HG03064 (cell line): ENCODE results near the gene C2orf81.
A peak's percentile ranks its signal among the peaks of the same experiment; 100 is the strongest.

Source experiments
- ATAC-seq: cut with Tn5 transposase; IDR thresholded peaks from one replicate; pipeline ENCODE4 v1.9.1; 2021; ENCODE audit warnings: low read depth; ENCODE audit not compliant: unreplicated experiment

Gene C2orf81

DNA sequence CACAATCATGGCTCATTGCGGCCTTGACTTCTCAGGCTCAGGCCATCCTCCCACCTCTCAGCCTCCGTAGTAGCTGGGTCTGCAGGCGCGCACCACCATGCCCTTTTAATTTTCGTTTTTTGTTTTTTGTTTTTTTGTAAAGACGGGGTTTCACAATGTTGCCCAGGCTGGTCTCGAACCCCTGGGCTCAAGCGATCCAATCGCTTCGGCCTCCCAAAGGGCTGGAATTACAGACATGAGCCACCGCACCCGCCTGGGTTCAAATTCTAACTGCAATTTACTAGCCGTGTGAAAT lies 29.0 kb downstream of the C2orf81 start:
- ATAC-seq, result no peak

DNA sequence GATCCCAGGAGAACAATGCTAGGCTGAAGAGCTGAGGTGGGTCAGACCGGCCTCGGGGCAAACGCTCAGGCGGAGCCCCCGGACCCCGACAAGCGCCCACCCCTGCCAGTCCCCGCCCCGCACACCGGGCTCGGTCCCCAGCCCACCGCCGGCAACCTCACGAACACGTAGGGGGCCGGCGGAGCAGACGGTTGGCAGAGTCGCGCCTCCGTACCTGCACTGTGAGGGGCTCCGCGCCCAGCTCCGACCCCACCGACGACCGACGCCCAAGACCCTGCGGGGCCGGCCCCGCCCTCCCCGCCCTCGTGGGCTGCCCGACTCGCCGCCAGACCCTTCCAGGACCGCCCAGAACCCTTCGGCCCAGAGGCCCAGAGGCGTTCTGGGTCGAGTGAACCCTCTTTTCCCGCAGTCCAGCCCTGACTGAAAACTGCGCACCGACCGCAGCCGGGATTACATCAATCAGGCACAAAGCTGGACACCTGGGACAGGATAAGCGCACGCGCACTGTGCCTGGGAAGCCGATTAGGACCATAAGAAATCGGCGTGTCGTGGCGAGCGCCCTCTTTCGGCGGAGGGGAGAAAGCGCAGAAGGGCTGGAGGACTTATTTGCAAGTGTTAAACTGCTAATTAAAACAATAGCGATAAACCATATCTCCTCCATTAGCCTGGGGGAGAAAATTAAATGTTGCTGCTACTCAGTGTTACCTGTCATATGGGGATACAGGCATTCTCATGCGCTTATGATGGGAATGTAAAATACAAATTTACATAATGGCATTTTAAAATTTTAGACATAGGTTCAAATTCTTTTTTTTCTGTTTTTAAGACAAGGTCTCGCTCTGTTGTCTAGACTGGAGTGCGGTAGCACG lies 29.6 kb downstream of the C2orf81 start:
- ATAC-seq, result peak; percentile 64

DNA sequence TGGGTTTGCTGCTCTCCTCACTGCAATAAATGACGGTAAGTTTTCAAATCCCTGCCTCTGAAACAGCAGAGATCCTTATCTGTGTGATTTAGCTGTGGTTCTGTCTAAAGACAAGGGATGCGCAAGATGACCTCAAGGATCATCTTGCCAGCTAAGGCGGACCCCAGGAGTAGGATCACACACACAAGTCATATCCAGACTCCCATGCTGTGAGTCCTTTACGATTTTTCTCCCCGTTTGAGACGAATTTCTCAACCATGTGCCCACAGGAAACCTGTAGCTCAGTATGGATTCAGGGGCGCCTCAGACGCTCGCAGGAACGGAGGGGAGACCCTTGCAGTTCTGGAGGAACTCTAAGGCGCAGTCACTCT lies 30.2 kb downstream of the C2orf81 start:
- ATAC-seq, result no peak

DNA sequence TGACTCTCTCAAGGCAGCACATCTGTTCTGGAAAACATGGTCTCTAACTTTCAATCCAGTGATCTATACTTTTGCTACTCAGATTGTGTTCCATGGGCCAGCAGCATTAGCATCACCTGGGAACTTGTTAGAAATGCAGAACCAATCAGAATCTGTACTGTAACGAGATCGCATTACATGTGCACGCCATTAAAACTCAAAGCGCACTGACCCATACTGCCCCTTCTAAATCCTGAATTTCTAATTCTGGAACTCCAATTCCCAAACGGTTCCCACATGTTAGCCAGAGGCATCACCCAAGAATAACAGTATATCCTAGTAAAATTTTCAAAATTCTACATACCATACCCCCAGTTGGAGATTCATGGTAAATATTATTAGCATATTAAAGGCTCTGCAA lies 30.8 kb downstream of the C2orf81 start:
- no peak for ATAC-seq

DNA sequence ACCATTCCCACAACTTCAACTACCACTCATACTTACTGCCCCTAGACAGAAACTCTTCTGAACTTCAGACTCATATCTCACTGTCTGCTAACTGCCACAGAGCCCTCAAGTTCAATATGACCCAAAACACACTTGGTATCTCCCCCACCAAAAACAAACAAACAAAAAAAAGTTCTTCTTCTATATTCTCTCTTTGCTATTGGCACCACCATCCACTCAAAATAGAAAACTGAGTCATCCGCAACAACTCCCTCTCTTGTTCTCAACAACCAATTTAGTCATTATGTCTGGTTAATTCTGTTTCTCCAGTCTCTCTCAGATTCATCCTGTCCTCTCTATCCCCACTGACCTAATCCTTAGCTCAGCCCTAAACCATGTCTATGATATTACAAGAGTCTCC lies 34.1 kb downstream of the C2orf81 start:
- no peak for ATAC-seq

DNA sequence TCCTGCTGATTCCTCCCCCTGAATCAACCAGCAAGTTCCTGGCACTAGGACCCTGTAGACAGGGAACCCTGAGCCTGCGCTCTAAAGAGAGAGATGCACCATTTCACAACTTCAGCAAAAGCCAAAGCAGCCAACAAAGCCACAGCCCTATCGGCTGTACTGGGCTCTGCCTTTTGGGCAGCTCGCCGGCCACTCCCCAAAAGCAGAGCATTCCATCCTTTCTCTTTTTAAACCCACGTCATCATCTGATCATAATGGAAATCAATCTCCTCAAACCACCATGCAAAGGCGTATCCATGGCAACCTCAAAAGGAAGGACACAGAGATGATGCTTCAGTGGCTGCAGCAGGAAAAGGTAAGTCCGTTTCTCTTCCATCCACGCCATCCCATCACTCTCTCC lies 36.0 kb downstream of the C2orf81 start:
- ATAC-seq, result no peak

DNA sequence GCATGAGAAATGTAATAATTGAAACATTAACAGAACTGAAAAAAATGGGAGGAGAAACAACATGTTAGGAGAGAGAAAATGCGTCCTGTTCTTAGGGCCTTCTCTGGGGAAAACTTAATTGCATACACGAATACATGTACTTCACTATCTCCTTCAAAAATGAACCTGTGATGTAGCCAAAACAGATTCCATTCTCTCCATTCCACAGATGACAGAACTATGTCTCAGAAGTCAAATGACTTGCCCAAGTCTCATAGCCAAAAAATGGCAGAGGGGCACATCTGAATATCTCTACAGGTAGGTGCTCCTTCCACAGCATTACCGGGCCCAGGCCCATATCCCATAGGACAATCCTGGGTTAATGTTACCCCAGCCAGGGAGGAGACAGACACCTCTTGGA lies 37.4 kb downstream of the C2orf81 start:
- ATAC-seq, result no peak

DNA sequence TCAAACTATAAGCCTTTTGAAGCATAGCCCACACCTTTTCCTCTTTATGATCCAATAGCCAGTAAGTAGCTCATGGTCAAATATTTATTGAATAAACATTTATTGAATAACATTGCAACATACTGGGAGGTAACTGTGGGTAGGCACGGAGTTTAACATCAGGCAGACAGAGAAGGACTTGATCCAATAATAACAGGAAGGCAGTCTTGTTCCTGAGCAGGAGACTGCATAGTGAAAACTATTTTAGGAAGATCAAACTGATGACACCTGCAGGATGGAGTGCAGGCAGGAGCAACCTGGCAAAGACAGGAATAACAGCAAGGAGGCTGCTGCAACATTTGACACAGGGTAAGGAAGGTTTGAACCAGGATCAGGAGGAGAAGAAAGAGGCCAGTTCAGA lies 38.2 kb downstream of the C2orf81 start:
- ATAC-seq, result no peak

DNA sequence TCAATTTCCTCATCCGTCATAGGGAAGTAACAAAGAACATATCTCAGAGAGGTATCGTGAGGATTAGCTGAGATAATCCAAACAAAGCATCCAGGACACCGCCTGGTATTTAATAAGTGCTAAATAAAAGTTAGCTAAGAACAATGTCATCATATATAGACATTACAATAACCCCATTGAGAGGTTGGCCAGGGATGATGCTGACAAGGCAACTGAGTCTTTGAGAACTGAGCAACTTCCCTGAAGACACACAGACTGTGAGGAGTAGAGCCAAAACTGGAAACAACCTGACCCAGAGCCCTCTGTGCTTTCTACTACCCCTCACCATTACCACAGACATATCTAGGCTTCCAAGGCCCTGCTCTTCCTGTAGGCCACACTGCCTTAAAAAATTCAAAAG lies 39.7 kb downstream of the C2orf81 start:
- ATAC-seq, result no peak

DNA sequence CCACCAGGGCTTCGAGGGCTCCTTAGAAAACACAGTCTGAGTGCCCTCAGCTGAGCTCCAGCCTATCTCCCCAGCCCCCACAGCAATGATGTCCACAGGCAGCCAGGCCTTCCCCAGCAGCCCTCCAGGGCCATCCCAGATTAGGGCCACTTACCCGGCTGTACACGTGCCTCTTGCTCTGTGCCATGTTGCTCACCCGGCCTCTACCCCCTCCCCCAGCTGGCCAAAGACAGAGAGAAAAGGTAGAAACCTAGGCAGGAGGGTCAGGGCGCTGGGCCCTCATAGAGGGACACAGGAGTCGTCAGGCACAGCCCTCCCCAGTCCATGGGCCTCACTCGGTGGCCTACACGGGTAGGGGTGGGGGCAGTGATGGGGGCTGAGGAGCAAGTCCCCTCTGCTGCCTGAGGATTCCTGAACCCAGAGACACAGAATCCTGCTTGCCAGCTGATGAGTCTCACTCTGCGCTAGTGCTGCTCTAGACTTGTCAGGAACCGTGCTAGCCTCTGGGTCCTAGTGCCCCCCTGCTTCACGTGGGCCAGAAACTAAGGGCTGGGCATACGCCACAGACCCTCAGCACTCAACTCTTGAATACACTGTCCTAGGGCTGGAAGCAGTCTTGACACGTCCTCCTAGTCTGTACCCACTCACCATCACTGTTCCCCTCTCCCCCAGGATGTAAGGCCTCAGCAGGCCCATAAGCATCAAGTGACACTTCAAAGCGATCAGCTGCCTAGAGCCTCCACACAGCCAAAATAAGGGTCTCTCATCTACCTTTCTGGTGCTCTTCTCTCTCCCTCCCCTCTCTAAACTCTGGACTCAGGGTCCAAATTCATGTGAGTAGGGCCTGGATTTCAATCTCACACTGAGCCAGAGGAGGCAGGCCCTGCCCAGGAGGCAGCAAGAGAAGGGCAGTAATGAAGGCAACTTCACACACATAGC lies 41.3 kb downstream of the C2orf81 start, which contains the start of gene DCTN1:
Gene DCTN1, minus strand, starts transcription at position 461 of the 939 bp plus-strand sequence. Its CDS starts 274 bp downstream, at position 187.
- ATAC-seq, result no peak

DNA sequence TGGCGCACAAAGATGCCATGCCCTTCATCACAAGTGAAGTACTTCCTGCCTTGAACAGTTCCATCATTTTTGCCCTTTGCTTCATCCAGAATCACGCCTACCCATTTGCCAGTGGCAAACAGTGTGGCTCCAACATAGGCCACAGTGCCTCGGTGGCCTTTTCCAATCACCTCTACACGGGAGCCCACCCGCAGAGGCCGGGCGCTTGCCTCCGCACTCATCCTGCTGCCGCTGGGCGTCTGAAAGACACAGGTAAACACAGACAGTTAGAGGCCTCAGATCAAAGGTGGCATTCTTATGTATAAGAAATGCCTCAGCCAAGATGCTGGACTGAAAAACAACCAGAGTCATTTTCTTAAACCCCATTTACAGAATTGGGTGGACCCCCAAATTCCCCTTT lies 43.4 kb downstream of the C2orf81 start:
- ATAC-seq, result no peak

DNA sequence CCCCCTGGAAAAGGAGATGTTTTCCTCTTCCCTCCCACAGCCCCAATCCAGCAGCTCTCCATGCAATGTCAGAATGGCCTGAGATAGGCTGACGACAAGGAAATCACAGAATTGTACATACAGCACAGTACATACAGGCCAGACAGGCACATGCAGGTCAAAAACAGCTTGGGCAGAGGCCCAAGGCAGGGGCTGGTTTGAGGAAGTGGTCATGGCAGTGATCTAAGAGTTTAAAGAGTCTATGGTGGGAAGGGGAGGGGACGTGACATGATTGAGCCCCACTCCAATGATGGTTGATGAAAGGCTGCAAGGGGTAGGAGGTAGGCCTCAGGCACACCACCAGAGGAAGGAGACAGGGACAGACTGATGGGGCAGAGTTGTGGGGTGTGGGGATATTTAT lies 45.6 kb downstream of the C2orf81 start:
- no peak for ATAC-seq

DNA sequence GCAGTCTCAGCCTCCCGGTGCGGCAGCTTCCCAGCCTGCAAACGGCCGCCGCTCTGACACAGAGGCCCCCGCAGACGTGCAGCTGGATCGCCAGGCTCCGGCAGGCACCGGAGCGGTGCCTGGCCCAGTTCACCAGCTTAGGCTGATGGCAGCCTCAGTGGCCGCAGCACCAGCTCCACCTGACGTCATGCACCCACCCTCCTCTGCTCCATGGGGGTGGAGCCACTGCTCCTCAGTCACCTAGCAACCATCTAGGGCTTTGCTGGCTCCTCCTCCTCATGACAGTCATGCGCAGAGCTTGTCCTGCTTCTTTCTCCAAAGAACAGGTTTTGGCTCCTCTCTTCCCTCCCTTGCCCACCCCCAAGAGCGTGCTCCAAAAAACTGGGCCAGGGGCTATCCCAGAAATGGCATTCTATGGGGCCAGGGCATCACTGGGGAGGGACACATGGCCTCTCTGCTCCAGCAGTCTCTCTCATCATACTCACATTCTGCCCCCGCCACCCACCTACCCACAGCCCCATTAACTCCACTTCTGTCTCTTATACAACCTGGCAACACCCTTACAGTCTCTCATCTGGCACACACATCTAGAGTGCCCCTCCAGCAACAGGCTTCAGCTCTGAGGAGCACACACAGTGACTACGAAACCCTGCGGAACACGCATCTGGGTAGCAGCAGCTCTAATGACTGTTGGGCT lies 46.8 kb downstream of the C2orf81 start:
- ATAC-seq, result no peak

DNA sequence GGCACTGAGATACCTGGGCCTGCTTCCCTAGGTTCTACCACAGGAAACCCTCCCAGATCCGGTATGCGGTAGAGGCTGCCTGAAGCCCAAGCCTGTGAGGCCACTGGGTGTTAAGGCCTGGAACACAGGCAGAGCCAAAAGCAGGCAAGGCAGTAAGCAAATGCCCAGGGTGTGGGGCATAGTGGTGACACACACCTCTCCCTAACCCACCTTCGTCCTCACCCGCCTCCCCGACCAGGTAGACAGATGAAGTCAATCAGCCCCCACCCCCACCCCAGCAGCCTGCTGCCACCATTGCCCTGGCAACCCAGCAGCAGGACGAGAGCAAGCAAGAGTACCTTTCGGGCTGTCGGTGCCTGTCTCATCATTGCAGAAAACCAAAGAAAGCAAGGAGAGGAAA lies 47.4 kb downstream of the C2orf81 start:
- ATAC-seq, result no peak

DNA sequence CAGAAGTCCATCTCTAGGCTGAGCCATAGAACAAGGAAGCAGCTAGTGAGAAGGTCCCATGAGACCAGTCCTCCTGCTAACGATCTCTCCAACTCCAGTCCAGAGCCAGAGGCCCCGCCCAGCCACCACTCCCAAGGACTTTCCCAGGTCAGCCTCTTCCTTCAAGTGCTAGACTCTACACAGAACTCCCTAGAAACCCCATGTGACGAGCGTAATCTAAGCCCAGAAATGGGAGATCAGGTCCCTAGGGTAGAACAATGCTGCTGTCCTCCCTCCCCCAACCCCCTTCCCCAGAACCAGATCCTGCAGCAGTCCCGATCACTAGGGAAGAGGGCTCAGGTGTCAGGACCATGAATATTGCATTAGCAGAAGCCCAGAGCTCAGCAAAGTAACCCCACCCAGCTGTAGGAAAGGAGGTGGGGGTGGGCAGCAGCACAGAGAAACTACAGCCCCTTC lies 48.2 kb downstream of the C2orf81 start:
- ATAC-seq, result no peak

DNA sequence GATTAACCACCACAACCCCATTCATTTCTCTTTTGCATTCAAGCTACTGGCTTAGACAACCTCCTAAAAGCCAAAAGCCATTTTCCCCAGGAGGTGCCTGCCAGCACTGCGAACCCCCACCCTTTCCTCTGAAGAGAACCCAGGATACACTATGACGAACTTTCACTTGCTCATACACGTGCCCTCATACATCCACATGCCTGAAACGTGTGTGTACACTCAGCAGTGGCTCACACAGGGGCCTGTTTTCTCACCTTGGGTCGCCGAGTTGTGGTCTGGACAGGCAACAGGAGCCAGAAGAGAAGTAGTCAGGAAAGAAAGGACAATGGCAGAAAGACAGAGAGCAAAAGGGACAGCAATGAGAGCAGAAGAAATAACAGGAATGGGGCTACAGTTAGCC lies 48.7 kb downstream of the C2orf81 start:
- ATAC-seq, result no peak

DNA sequence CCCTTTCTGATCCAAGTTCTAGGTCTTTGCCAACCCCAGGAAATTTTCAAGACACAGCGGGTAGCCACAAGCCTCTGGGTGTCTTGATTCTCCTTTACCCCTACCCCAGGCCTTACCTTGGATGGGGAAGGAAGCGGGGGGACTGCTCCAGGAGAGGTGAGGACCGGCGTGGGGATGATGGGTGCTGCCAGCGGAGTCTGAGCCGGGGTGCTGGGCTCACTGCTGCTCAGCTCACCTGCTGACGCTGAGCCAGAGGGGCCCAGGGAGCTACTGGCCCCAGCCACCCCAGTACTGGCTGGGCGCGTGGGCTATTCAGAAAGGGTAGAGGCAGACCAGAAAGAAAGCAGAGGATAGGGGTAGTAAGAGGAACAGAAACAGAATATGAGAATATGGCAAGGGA lies 50.0 kb downstream of the C2orf81 start:
- ATAC-seq, result no peak

DNA sequence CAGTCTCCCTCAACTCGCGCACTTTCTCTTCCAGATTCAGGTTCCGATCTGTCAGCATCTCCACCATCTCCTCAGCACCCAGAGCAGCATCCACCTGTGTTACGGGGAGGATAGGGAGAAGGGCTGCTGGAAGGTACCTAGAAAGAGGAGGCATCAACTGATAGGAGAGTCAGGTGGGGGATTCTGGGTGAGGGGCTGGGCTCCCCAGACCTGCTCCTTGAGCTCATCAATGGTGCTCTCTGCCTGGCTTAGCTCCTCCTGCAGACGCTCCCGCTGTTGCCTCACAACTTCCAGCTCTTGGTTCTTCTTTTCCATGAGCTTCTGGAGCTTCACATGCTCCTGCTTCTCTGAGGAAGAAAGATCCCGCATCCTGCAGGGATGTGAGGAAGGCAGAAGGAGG lies 51.4 kb downstream of the C2orf81 start:
- no peak for ATAC-seq

DNA sequence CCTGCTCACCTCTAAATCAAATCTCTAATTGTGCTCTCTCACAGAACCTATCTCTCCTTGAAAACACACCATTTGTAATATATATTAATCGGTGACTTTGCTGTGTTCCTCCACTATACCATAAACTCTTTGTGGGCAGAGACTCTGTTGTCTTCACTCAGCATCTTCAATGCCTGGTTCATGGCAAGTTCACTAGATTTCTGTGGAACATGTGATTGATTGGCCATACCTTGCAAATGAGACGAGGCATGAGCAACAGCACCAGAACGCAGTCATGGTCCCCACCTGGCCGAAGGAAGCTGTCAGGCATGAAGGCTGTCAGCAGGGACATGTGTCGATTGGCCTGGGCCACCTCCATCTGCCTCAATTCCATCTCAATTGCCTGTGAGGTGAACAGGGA lies 52.9 kb downstream of the C2orf81 start:
- no peak for ATAC-seq

DNA sequence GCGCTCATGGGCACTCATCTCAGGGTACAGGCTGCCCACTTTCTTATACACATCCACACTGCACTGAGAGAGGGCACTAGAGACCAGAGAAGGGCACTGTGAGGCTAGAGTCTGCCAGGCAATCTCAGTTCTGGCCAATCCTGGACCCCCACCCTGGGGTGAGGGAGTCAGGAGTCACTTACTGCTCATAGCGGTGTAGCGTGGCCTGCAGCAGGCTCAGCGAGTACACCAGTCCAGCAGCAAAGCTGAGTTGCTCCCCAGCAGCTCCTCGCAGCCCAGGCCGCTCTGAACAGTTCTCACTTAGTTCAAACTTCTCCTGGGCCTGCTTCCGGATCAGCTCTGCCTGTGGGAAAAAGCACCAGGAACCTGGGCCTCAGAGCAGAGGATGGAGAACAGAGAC lies 53.6 kb downstream of the C2orf81 start:
- ATAC-seq, result no peak

DNA sequence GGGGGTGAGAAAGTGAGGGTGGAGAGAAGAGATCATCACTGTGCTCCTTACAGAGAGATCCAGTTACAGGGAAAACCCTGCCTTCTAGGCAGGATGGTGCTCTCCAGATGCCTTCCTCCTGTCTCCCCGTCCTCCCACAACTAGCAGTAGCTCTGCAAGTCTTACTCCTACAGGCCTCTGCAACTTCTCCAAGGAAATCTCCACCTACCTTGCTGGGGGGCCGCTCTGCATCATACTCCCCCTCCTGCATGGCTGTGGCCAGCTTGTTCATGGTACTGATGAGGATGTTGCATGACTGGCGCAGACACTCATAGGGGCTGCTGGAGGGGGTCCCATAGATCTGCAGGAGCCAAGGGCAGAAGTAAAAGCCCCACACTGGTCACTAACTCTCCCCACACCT lies 55.4 kb downstream of the C2orf81 start:
- ATAC-seq, result no peak
